Stimulated activated CD4-positive, alpha-beta T cell treated with anti-CD3 and anti-CD28 coated beads, Interleukin-4, amount 100 ng/mL, for 4 hours (primary cell): ENCODE measurements around the gene ZNF117.
"Not testable (repeated sequence)": the region's sequence is repeated elsewhere in the genome, so short reads cannot be mapped to it uniquely, and the experiment has no call there.

Source experiments
- DNase-seq, 2 experiments: peaks; one replicate each; pipeline ENCODE4 v3.0.0-alpha.2; 2020

Gene ZNF117

GRCh38 chr7:64990936-64991335 is at the start of gene ZNF117:
Gene ZNF117, minus strand, starts transcription at chr7:64991036.
- no peak for DNase-seq

- peak; percentile 1 to 12 for DNase-seq
Observed at GRCh38 chr7:65038767-65039166, 47.9 kb upstream of the ZNF117 start.

GRCh38 chr7:65037740-65038688 is 47.2 kb upstream of the ZNF117 start:
- DNase-seq = peak; percentile 92

- DNase-seq = not testable (repeated sequence)
Observed at GRCh38 chr7:65036526-65036925, 45.7 kb upstream of the ZNF117 start.

GRCh38 chr7:65035469-65035868 is 44.6 kb upstream of the ZNF117 start:
- not testable (repeated sequence) for DNase-seq

- DNase-seq = not testable (repeated sequence)
Observed at GRCh38 chr7:65034120-65034782, 43.4 kb upstream of the ZNF117 start.

- DNase-seq = not testable (repeated sequence)
Observed at GRCh38 chr7:65033391-65033790, 42.6 kb upstream of the ZNF117 start.

- not testable (repeated sequence) for DNase-seq
Observed at GRCh38 chr7:65025023-65025422, 34.2 kb upstream of the ZNF117 start.

- not testable (repeated sequence) for DNase-seq
Observed at GRCh38 chr7:65020978-65021377, 30.1 kb upstream of the ZNF117 start.

- not testable (repeated sequence) for DNase-seq
Observed at GRCh38 chr7:65009881-65010280, 19.0 kb upstream of the ZNF117 start.

- not testable (repeated sequence) for DNase-seq
Observed at GRCh38 chr7:65009394-65009793, 18.6 kb upstream of the ZNF117 start.

GRCh38 chr7:65007036-65007435 is 16.2 kb upstream of the ZNF117 start:
- DNase-seq = not testable (repeated sequence)

GRCh38 chr7:65006094-65006992 is 15.5 kb upstream of the ZNF117 start, which contains the start of gene ERV3-1:
Gene ERV3-1, minus strand, starts transcription at chr7:65006687. Its CDS starts 13,661 bp downstream, at chr7:64993026.
- peak; percentile 81 to 93 for DNase-seq

- no peak for DNase-seq
Observed at GRCh38 chr7:65004575-65004974, 13.7 kb upstream of the ZNF117 start.

GRCh38 chr7:65002972-65003585 is 12.2 kb upstream of the ZNF117 start:
- no peak for DNase-seq

GRCh38 chr7:65001291-65001814 is 10.5 kb upstream of the ZNF117 start:
- no peak for DNase-seq

GRCh38 chr7:64999165-65000004 is 8.5 kb upstream of the ZNF117 start:
- DNase-seq = no peak

- DNase-seq = no peak
Observed at GRCh38 chr7:64998865-64999164, 8.0 kb upstream of the ZNF117 start.

- DNase-seq = no peak
Observed at GRCh38 chr7:64997927-64998391, 7.1 kb upstream of the ZNF117 start.

GRCh38 chr7:64997164-64997908 is 6.5 kb upstream of the ZNF117 start:
- DNase-seq = no peak
